ENCODE measurements around the gene DTNA. TPM values are rescaled to one million over a fixed set of nuclear protein-coding genes. Genes with fewer than 3 reads are reported as not detected.

DTNA gene
- total RNA-seq, 6 experiments from 2014 or later = 0.58 to 1.2 (median 0.98) TPM

DNA sequence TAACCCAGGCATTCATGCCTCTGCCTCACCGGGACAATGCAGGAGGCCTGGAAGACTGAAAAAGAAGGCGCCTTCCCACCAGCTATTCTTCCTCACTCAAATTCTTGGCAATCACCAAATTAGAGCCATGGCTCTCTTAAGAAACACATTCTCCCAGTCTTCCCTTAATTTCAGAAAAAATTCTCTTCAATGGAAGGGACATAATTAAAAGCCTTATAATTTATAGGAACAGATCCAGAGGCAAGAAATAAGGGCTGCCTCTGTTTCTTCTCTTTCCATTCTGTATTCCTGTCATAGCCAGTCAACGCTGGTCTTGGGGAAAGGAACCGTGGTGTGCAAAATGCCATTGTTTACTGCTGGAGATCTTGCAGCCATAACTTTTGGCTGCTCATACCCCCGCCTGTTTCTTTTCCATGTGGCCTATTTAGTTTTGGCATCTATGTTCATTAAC lies 32.8 kb downstream of the DTNA start:
- Mint-ChIP-seq H3K36me3 (ENCODE audit: low read depth) (no peaks in the 10 kb centered on the region), H3K4me3 (no peak overlapping the region), H3K4me1 (ENCODE audit: low read depth) (no peaks in the 10 kb centered on the region; the same call in 1 of the 2 replicates), H3K27ac (no peak overlapping the region), H3K27me3 (ENCODE audit: insufficient read depth) (peaks cover 3% of the 10 kb centered on the region), H3K9me3 (no peaks in the 10 kb centered on the region)
- TF ChIP-seq, protein P1, sequence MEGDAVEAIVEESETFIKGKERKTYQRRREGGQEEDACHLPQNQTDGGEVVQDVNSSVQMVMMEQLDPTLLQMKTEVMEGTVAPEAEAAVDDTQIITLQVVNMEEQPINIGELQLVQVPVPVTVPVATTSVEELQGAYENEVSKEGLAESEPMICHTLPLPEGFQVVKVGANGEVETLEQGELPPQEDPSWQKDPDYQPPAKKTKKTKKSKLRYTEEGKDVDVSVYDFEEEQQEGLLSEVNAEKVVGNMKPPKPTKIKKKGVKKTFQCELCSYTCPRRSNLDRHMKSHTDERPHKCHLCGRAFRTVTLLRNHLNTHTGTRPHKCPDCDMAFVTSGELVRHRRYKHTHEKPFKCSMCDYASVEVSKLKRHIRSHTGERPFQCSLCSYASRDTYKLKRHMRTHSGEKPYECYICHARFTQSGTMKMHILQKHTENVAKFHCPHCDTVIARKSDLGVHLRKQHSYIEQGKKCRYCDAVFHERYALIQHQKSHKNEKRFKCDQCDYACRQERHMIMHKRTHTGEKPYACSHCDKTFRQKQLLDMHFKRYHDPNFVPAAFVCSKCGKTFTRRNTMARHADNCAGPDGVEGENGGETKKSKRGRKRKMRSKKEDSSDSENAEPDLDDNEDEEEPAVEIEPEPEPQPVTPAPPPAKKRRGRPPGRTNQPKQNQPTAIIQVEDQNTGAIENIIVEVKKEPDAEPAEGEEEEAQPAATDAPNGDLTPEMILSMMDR (IDR thresholded peaks at IDR 0.05) = no peak
- no peak for DNase-seq

DNA sequence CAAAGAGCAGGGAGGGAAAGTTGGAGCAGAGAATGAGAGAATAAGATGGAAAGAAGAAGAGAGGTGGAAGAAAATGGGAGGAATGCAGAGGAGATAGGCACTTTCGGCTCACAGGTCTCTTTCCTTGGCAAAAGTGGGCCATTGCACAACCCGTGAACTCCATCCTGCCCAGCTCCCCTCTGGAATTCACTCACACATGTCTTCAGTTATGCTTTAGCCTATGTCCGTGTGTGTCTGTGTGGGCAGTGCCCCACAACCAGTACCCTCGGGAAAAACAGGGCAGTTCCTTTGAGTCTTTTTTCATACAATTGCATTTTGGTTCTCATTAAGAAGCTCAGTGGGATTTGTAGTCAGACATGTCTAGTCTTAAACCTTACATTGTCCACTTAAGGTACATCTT lies 34.5 kb downstream of the DTNA start:
- H3K9me3 Mint-ChIP-seq = no peaks in the 10 kb centered on the region
- no peak overlapping the region for H3K27ac Mint-ChIP-seq
- TF ChIP-seq, protein P1 (IDR thresholded peaks at IDR 0.05) = no peak
- no peak for DNase-seq
- H3K4me1 Mint-ChIP-seq (ENCODE audit: low read depth) = no peaks in the 10 kb centered on the region
- peaks cover 4% of the 10 kb centered on the region for H3K27me3 Mint-ChIP-seq (ENCODE audit: insufficient read depth)
- H3K4me3 Mint-ChIP-seq = no peak overlapping the region
- H3K36me3 Mint-ChIP-seq (ENCODE audit: low read depth) = no peaks in the 10 kb centered on the region

DNA sequence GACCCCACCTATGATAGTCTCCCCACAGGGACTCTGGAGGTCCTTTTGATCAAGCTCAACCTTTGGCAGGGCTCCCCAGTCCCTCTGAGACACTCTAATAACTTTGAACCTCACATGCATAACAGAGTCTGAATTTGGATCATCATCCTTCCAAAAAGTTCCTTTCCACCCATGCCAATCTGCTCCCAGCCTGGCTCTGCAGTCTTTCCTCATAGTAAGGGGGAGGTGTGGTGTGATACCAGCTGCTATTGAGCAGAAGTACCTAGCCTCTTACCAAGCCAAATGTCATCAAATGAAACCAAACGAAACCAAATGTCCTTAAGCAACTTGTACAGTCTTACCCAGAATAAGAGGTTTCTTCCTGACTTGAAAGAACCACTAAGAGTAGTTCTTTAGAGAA lies 36.5 kb downstream of the DTNA start:
- Mint-ChIP-seq H3K4me1 (ENCODE audit: low read depth) (no peaks in the 10 kb centered on the region), H3K27ac (no peak overlapping the region), H3K27me3 (ENCODE audit: insufficient read depth) (peaks cover 4% of the 10 kb centered on the region), H3K4me3 (no peak overlapping the region), H3K36me3 (ENCODE audit: low read depth) (no peaks in the 10 kb centered on the region), H3K9me3 (no peaks in the 10 kb centered on the region)
- DNase-seq = no peak
- TF ChIP-seq, protein P1 (IDR thresholded peaks at IDR 0.05) = no peak

DNA sequence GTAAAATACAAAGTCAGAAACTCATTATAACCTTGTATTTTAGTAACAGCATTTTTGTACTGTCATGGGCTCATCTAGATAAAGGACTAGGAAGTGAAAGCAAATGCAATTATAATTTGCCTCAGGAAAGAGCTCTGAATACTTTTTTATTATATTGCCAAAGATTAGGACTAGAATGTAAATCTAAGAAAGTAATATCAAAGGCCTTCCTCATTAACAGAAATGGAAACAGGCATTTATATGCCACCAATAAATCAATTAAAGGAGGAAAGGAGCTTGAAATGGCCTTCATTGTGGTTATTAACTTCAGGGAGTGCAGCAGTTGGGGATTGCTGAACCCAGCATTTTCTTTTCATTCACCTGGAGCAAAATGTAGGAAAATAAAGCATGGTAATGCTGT lies 39.6 kb downstream of the DTNA start:
- Mint-ChIP-seq H3K4me1 (ENCODE audit: low read depth) (no peaks in the 10 kb centered on the region), H3K27ac (no peak overlapping the region), H3K9me3 (no peaks in the 10 kb centered on the region), H3K4me3 (no peak overlapping the region), H3K27me3 (ENCODE audit: insufficient read depth) (peaks cover 4% of the 10 kb centered on the region), H3K36me3 (ENCODE audit: low read depth) (no peaks in the 10 kb centered on the region)
- TF ChIP-seq, protein P1 (IDR thresholded peaks at IDR 0.05) = no peak
- no peak for DNase-seq

DNA sequence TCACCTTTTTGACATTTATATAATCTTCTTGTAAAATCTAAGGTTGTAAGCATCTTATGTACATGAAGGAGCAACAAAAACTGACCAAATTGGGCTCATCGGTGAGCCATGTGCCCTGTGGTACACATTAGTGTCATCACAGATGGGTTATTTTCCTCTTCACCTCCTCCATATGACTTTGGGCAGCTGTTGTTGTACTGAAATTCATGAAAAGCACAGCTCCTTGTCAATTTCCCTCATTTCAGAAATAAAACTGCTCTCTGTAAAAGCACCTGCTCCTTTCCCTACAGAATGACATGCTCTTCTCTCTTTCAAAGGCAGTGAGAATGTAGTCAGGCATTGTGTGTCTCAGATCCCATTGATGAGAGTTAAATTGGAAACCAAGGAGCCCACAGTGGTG lies 42.0 kb downstream of the DTNA start:
- H3K9me3 Mint-ChIP-seq = no peaks in the 10 kb centered on the region
- TF ChIP-seq, protein P1 (IDR thresholded peaks at IDR 0.05) = no peak
- H3K27me3 Mint-ChIP-seq (ENCODE audit: insufficient read depth) = peaks cover 3% of the 10 kb centered on the region; the same call in 1 of the 2 replicates
- no peaks in the 10 kb centered on the region for H3K4me1 Mint-ChIP-seq (ENCODE audit: low read depth)
- DNase-seq = no peak
- H3K4me3 Mint-ChIP-seq = no peak overlapping the region
- no peak overlapping the region for H3K27ac Mint-ChIP-seq
- no peaks in the 10 kb centered on the region for H3K36me3 Mint-ChIP-seq (ENCODE audit: low read depth)

DNA sequence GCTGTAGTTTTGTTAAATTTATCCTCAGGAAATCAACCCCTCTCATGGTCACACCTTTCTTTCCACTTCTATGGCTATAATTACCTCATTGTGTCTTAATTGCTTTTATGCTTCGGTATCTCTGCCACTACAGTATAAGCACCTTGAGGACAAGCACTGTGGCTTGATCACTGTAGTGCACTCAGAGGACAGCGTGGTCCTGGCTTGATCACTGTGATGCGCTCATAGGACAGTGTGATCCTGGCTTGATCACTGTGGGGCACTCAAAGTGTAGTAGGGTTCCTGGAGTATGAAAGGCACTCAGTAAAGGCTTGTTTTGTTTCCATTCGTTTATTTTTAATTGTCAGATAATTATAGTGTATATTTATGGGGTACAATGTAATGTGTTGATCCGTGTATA lies 44.2 kb downstream of the DTNA start:
- Mint-ChIP-seq H3K27me3 (ENCODE audit: insufficient read depth) (no peaks in the 10 kb centered on the region), H3K27ac (no peak overlapping the region), H3K9me3 (no peaks in the 10 kb centered on the region), H3K36me3 (ENCODE audit: low read depth) (no peaks in the 10 kb centered on the region), H3K4me1 (ENCODE audit: low read depth) (no peaks in the 10 kb centered on the region), H3K4me3 (no peak overlapping the region)
- no peak for DNase-seq
- TF ChIP-seq, protein P1 (IDR thresholded peaks at IDR 0.05) = no peak

Measured in HFFc6 (cell line).